Measurements from ENCODE around the gene MPPED1.

The MPPED1 gene

DNA sequence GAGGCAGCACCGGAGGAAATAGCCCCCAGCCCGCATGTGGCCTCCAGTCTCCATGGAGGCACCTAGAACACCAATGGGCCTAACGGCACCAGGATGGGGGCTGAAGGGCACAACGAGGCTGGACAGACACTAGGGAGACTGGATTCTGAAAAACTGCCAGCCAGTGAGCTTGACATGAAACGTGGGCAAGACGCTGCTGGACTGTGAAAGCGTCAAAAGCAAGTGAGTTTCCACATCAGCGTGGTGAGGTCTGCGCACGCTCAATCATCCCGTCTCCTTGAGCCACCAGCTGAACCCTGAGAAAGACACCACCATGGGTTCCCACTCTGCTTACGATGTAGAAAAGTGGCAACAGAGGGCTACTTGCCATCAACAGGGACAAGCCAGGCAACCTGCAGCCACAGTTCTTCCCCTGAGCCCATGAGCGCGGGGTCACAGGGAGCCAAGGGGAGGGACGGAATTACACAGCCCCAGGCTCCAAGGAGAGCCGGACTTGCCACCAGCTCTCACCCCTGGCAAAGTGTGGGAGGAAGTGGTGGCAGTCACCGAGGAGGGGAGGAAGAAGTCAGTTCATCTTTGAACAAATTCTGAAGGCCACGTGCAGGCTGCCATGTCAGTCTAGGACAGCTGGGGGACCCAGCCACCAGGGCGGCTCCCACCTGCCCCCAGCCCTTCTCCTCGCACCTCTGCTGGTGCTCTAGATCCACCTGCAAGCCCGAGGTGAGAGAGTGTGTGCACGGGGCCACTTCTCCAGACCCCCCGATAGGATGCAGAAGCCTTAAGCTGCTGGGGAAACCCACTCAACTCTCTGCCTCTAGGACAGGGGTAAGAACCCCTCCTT is 131.1 kb downstream of the MPPED1 start:
- H3K36me3 ChIP-seq (ENCODE audit: control insufficient read depth, insufficient read depth, low read length), result no peaks in the 10 kb centered on the region
- H3K9me3 ChIP-seq (ENCODE audit: control insufficient read depth, low read length), result no peaks in the 10 kb centered on the region
- no peaks in the 10 kb centered on the region for H3K27me3 ChIP-seq (ENCODE audit: control insufficient read depth, insufficient read depth, low read length)
- H3K4me3 ChIP-seq (ENCODE audit: low read length), result no peak overlapping the region
- no peak overlapping the region for H3K9ac ChIP-seq (ENCODE audit: low read length)
- no peaks in the 10 kb centered on the region for H3K4me1 ChIP-seq (ENCODE audit: control insufficient read depth, insufficient read depth, low read length)

- Histone ChIP-seq H3K4me1 (ENCODE audit: control insufficient read depth, insufficient read depth, low read length) (no peaks in the 10 kb centered on the region), H3K36me3 (ENCODE audit: control insufficient read depth, insufficient read depth, low read length) (no peaks in the 10 kb centered on the region), H3K27me3 (ENCODE audit: control insufficient read depth, insufficient read depth, low read length) (no peaks in the 10 kb centered on the region), H3K9me3 (ENCODE audit: control insufficient read depth, low read length) (no peaks in the 10 kb centered on the region), H3K9ac (ENCODE audit: low read length) (no peak overlapping the region), H3K4me3 (ENCODE audit: low read length) (no peak overlapping the region)
Measured at GRCh38 chr22:43543522-43544288, 131.9 kb downstream of the MPPED1 start.

DNA sequence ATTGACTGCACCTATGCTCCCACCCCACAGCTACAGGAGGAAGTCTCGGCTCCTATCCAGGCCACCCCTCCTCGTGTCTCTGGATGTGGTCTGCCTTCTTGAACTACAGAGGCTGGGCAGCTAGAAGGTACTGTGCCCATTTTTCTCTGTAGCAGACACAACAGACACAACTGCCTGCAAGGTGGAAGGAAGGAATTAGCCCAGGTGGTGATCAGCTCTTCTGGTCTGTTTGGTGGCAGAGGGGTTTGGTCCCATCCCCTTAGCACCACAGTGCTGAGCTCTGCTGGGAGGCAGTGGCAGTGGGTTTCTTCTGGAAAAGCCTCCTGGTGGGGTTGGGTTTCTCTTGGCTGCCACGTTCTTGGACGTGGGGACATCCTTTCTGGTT is 132.5 kb downstream of the MPPED1 start:
- H3K4me3 ChIP-seq (ENCODE audit: low read length), result no peak overlapping the region

DNA sequence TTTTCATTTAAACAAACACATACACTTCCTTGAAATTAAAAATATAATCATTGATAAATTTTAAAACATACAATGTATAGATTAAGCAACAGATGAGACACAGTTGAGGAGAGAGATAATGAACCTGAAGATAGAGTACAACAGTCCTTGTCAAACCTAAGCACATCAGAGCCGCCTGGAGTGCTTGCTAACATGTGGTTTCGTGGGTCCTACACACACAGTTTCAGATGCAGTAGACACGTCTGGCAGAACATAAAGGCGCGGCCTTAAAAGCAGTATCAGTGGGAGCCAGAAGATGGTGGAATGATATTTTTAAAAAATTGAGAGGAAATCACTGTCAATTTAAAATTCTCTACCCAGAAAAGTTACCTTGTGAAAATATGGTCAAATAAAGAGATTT is 134.4 kb downstream of the MPPED1 start:
- no peaks in the 10 kb centered on the region for H3K4me1 ChIP-seq (ENCODE audit: control insufficient read depth, insufficient read depth, low read length)
- no peaks in the 10 kb centered on the region for H3K9me3 ChIP-seq (ENCODE audit: control insufficient read depth, low read length)
- no peaks in the 10 kb centered on the region for H3K36me3 ChIP-seq (ENCODE audit: control insufficient read depth, insufficient read depth, low read length)
- no peaks in the 10 kb centered on the region for H3K27me3 ChIP-seq (ENCODE audit: control insufficient read depth, insufficient read depth, low read length)
- H3K9ac ChIP-seq (ENCODE audit: low read length), result no peak overlapping the region
- H3K4me3 ChIP-seq (ENCODE audit: low read length), result no peak overlapping the region

More for the DNA sequence above, 132.5 kb downstream of the MPPED1 start:
- H3K36me3 ChIP-seq (ENCODE audit: control insufficient read depth, insufficient read depth, low read length), result no peaks in the 10 kb centered on the region
- H3K9me3 ChIP-seq (ENCODE audit: control insufficient read depth, low read length), result no peaks in the 10 kb centered on the region
- no peaks in the 10 kb centered on the region for H3K27me3 ChIP-seq (ENCODE audit: control insufficient read depth, insufficient read depth, low read length)
- no peaks in the 10 kb centered on the region for H3K4me1 ChIP-seq (ENCODE audit: control insufficient read depth, insufficient read depth, low read length)
- no peak overlapping the region for H3K9ac ChIP-seq (ENCODE audit: low read length)

- no peak overlapping the region for H3K4me3 ChIP-seq (ENCODE audit: low read length)
- H3K36me3 ChIP-seq (ENCODE audit: control insufficient read depth, insufficient read depth, low read length), result no peaks in the 10 kb centered on the region
- H3K27me3 ChIP-seq (ENCODE audit: control insufficient read depth, insufficient read depth, low read length), result no peaks in the 10 kb centered on the region
- no peaks in the 10 kb centered on the region for H3K9me3 ChIP-seq (ENCODE audit: control insufficient read depth, low read length)
- H3K4me1 ChIP-seq (ENCODE audit: control insufficient read depth, insufficient read depth, low read length), result no peaks in the 10 kb centered on the region
- H3K9ac ChIP-seq (ENCODE audit: low read length), result no peak overlapping the region
Measured at GRCh38 chr22:43550024-43550620, 138.3 kb downstream of the MPPED1 start.

- Histone ChIP-seq H3K27me3 (ENCODE audit: control insufficient read depth, insufficient read depth, low read length) (no peaks in the 10 kb centered on the region), H3K4me3 (ENCODE audit: low read length) (no peak overlapping the region), H3K4me1 (ENCODE audit: control insufficient read depth, insufficient read depth, low read length) (no peaks in the 10 kb centered on the region), H3K36me3 (ENCODE audit: control insufficient read depth, insufficient read depth, low read length) (no peaks in the 10 kb centered on the region), H3K9ac (ENCODE audit: low read length) (no peak overlapping the region), H3K9me3 (ENCODE audit: control insufficient read depth, low read length) (no peaks in the 10 kb centered on the region)
Measured at GRCh38 chr22:43550672-43551071, 138.9 kb downstream of the MPPED1 start.

DNA sequence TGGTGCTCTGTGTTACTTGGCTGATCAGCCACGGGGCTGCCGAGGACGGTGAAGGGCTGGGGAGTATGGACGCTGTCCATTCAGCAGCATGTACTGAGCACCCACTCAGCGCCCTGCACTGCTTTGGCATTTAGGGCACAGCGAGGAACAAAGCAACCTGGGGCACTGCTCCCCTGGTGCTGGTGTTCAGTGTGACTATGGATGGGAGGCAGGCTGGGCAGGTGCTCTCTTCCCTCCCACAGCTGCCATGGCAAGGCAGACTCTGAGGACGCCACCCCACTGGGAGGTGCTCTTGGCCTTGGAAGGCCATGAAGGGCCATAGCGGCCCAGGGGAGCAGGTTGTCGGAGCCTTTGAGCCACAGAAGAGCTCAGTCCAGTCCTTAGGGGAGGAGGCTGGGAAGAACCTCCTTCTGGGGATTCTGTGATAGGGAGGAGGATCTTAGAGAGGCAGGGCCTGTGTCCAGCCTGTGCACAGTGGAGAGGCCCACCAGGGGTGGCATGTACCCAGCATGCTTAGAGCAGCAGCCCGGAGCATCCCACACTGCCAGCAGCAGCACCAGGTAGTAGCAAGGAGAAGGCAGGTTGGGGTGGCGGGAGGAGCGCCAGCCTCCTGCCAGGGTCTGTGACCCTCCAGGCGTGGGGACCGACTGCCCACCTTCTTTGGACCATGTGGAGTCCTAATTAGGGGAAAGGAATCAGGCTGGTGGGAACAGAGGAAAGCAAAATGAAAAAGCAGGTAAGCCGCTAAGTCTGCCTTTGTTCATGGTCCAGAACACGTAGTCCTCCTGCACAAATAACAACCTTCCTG is 141.8 kb downstream of the MPPED1 start:
- Histone ChIP-seq H3K27me3 (ENCODE audit: control insufficient read depth, insufficient read depth, low read length) (no peaks in the 10 kb centered on the region), H3K9me3 (ENCODE audit: control insufficient read depth, low read length) (no peaks in the 10 kb centered on the region), H3K9ac (ENCODE audit: low read length) (no peak overlapping the region), H3K4me1 (ENCODE audit: control insufficient read depth, insufficient read depth, low read length) (no peaks in the 10 kb centered on the region), H3K36me3 (ENCODE audit: control insufficient read depth, insufficient read depth, low read length) (no peaks in the 10 kb centered on the region), H3K4me3 (ENCODE audit: low read length) (no peak overlapping the region)

DNA sequence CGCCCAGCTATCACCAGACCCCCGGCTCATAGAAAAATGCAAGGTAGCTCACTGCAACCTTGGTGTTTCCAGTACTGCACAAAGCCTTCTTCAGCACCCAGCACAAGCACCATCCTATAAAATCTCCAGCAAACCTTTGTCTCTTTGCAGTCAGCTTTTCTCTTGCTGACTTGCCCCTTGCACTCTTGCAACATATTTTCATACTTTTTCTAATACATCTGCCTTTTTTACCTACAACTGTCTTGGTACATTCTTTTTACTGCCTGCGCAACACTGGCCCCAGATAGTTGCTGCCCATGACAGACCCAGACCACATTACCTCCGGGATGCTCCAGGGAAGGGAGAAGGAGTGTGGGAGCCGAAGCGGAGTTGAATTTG is 142.4 kb downstream of the MPPED1 start:
- no peaks in the 10 kb centered on the region for H3K36me3 ChIP-seq (ENCODE audit: control insufficient read depth, insufficient read depth, low read length)
- no peak overlapping the region for H3K9ac ChIP-seq (ENCODE audit: low read length)
- no peaks in the 10 kb centered on the region for H3K4me1 ChIP-seq (ENCODE audit: control insufficient read depth, insufficient read depth, low read length)
- no peaks in the 10 kb centered on the region for H3K27me3 ChIP-seq (ENCODE audit: control insufficient read depth, insufficient read depth, low read length)
- H3K4me3 ChIP-seq (ENCODE audit: low read length), result no peak overlapping the region
- no peaks in the 10 kb centered on the region for H3K9me3 ChIP-seq (ENCODE audit: control insufficient read depth, low read length)

- H3K27me3 ChIP-seq (ENCODE audit: control insufficient read depth, insufficient read depth, low read length), result no peaks in the 10 kb centered on the region
- H3K4me3 ChIP-seq (ENCODE audit: low read length), result no peak overlapping the region
- no peaks in the 10 kb centered on the region for H3K9me3 ChIP-seq (ENCODE audit: control insufficient read depth, low read length)
- H3K4me1 ChIP-seq (ENCODE audit: control insufficient read depth, insufficient read depth, low read length), result no peaks in the 10 kb centered on the region
- H3K9ac ChIP-seq (ENCODE audit: low read length), result no peak overlapping the region
- no peaks in the 10 kb centered on the region for H3K36me3 ChIP-seq (ENCODE audit: control insufficient read depth, insufficient read depth, low read length)
Measured at GRCh38 chr22:43554694-43555365, 143.0 kb downstream of the MPPED1 start.

DNA sequence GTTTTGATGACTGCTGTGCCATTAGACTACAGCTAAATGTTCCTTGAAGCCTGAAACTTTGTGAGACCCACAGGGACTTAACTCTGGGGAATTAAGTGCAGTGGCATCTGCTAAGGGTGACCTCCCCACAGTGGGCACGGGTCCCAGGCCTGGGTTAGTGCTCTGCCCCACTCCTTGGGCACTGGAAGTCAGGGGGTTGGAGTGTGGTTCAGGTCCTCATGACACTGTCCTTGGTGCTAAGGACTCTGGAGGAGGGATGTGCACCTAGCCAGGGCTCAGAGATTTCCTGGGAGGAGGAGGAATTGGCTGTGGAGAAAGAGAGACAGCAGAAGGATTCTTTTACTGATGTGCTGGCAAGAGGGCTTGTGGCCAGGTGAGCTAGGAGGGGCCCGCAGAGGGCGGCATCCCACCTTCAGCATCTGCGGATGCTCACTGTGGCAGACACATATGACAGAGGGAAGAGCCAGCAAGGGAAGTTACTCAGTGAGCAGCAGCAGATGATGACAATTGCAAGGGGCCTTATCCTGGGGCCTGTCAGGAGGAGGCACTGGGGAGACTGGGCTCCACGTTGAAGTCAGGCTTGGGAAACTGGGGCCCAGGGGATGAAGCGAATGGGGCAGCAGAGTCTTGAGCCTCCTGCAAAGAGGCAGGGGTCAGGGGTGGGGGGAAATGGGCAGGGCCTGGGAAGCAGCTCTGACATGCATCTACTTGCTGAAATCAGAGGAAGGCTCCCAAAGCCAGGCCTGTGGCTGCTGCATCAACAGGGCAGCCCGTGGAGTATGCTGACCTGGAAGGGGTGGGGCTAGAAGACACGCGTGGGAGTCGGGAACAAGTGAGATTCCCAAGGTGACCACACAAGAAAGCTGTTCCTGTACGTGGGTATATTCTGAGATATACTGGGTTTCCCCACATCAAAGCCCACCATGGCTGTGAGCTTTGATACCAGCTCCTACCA is 144.0 kb downstream of the MPPED1 start:
- no peaks in the 10 kb centered on the region for H3K9me3 ChIP-seq (ENCODE audit: control insufficient read depth, low read length)
- H3K4me3 ChIP-seq (ENCODE audit: low read length), result no peak overlapping the region
- no peak overlapping the region for H3K9ac ChIP-seq (ENCODE audit: low read length)
- H3K27me3 ChIP-seq (ENCODE audit: control insufficient read depth, insufficient read depth, low read length), result no peaks in the 10 kb centered on the region
- no peaks in the 10 kb centered on the region for H3K36me3 ChIP-seq (ENCODE audit: control insufficient read depth, insufficient read depth, low read length)
- H3K4me1 ChIP-seq (ENCODE audit: control insufficient read depth, insufficient read depth, low read length), result no peaks in the 10 kb centered on the region
